SK-N-SH treated with all-trans-retinoic acid at 6 μM for 48 hours (cell line): ENCODE data around the gene IMMP2L.
A peak's percentile ranks its signal among the peaks of the same experiment; 100 is the strongest.

Experiments used
- ATAC-seq: fragments of 200-7000 bp; cut with Tn5 transposase; 3 replicates; pipeline ENCODE4 v1.9.1; 2020; ENCODE audit warnings: mild to moderate bottlenecking, moderate library complexity
- ARNTL ChIP-seq: fragments of 450-650 bp; formaldehyde crosslinking; IDR thresholded peaks from 2 replicates; pipeline ENCODE4 v1.5.0; 2020; ENCODE audit warnings: low read depth, mild to moderate bottlenecking, moderate library complexity, borderline replicate concordance
- BACH2 ChIP-seq: fragments of 250-450 bp; sonication (Bioruptor Pico); IDR thresholded peaks from 2 replicates; pipeline ENCODE4 v1.9.0; 2021; ENCODE audit warnings: mild to moderate bottlenecking, borderline replicate concordance
- CSDC2 ChIP-seq: fragments of 250-450 bp; sonication (Bioruptor Pico); IDR thresholded peaks from 2 replicates; pipeline ENCODE4 v1.5.0; 2020; ENCODE audit warnings: mild to moderate bottlenecking, moderate library complexity
- ESRRG ChIP-seq: fragments of 250-450 bp; sonication (Bioruptor Pico); IDR thresholded peaks from 2 replicates; pipeline ENCODE4 v1.6.1; 2021; ENCODE audit warnings: mild to moderate bottlenecking
- GLIS3 ChIP-seq: fragments of 250-450 bp; sonication (Bioruptor Pico); IDR thresholded peaks from 2 replicates; pipeline ENCODE4 v1.5.0; 2020; ENCODE audit warnings: mild to moderate bottlenecking, moderate library complexity
- ISL1 ChIP-seq: fragments of 250-450 bp; sonication (Bioruptor Pico); IDR thresholded peaks from 2 replicates; pipeline ENCODE4 v2.1.2; 2022; ENCODE audit warnings: mild to moderate bottlenecking, moderate library complexity
- OSR1 ChIP-seq: fragments of 250-450 bp; sonication (Bioruptor Pico); IDR thresholded peaks from 2 replicates; pipeline ENCODE4 v1.8.0; 2022; ENCODE audit warnings: moderate library complexity, mild to moderate bottlenecking, inconsistent platforms
- RARB ChIP-seq: fragments of 250-450 bp; sonication (Bioruptor Pico); IDR thresholded peaks from 2 replicates; pipeline ENCODE4 v1.8.0; 2021; ENCODE audit warnings: mild to moderate bottlenecking, moderate library complexity
- SNAI2 ChIP-seq: fragments of 250-450 bp; sonication (Bioruptor Pico); IDR thresholded peaks from 2 replicates; pipeline ENCODE4 v1.5.0; 2020; ENCODE audit warnings: mild to moderate bottlenecking, moderate library complexity
- TCF4 ChIP-seq: fragments of 250-450 bp; sonication (Bioruptor Pico); IDR thresholded peaks from 2 replicates; pipeline ENCODE4 v1.8.0; 2021; ENCODE audit warnings: mild to moderate bottlenecking, moderate library complexity, borderline replicate concordance
- TOX ChIP-seq: fragments of 250-450 bp; sonication (Bioruptor Pico); IDR thresholded peaks from 2 replicates; pipeline ENCODE4 v1.8.0; 2021; ENCODE audit warnings: mild to moderate bottlenecking, moderate library complexity, borderline replicate concordance
- ZC3H10 ChIP-seq: fragments of 250-450 bp; sonication (Bioruptor Pico); IDR thresholded peaks from 2 replicates; pipeline ENCODE4 v1.5.1; 2021; ENCODE audit warnings: mild to moderate bottlenecking, moderate library complexity
- ZFP3 ChIP-seq: fragments of 250-450 bp; sonication (Bioruptor Pico); IDR thresholded peaks from 2 replicates; pipeline ENCODE4 v1.5.0; 2020; ENCODE audit warnings: mild to moderate bottlenecking, moderate library complexity
- ZFP30 ChIP-seq: fragments of 450-650 bp; formaldehyde crosslinking; IDR thresholded peaks from 2 replicates; pipeline ENCODE4 v1.5.0; 2022; ENCODE audit warnings: mild to moderate bottlenecking, moderate library complexity
- ZNF565 ChIP-seq: fragments of 450-650 bp; formaldehyde crosslinking; conservative IDR thresholded peaks from 2 replicates; pipeline ENCODE4 v1.5.0; 2020; ENCODE audit warnings: low read depth, mild to moderate bottlenecking, moderate library complexity
- ZNF70 ChIP-seq: fragments of 450-650 bp; formaldehyde crosslinking; IDR thresholded peaks from 2 replicates; pipeline ENCODE4 v1.5.0; 2020; ENCODE audit warnings: mild to moderate bottlenecking, moderate library complexity
- ZNF8 ChIP-seq: fragments of 450-650 bp; formaldehyde crosslinking; IDR thresholded peaks from 2 replicates; pipeline ENCODE4 v1.5.0; 2020; ENCODE audit warnings: mild to moderate bottlenecking, moderate library complexity
- TF ChIP-seq, protein P1 (sequence below): fragments of 250-450 bp; sonication (Bioruptor Pico); IDR thresholded peaks from 2 replicates; pipeline ENCODE4 v1.5.1; 2021; ENCODE audit warnings: mild to moderate bottlenecking, moderate library complexity
- TF ChIP-seq, protein P2 (sequence below): fragments of 250-450 bp; sonication (Bioruptor Pico); IDR thresholded peaks from 2 replicates; pipeline ENCODE4 v1.8.0; 2021; ENCODE audit warnings: low read depth, mild to moderate bottlenecking, moderate library complexity, borderline replicate concordance
- TF ChIP-seq, protein P3 (sequence below): fragments of 250-450 bp; sonication (Bioruptor Pico); IDR thresholded peaks from 2 replicates; pipeline ENCODE4 v1.8.0; 2020; ENCODE audit warnings: mild to moderate bottlenecking, moderate library complexity, borderline replicate concordance
- TF ChIP-seq, protein P4 (sequence below): fragments of 250-450 bp; sonication (Bioruptor Pico); IDR thresholded peaks from 2 replicates; pipeline ENCODE4 v1.5.0; 2020; ENCODE audit warnings: mild to moderate bottlenecking, moderate library complexity

Gene IMMP2L

DNA sequence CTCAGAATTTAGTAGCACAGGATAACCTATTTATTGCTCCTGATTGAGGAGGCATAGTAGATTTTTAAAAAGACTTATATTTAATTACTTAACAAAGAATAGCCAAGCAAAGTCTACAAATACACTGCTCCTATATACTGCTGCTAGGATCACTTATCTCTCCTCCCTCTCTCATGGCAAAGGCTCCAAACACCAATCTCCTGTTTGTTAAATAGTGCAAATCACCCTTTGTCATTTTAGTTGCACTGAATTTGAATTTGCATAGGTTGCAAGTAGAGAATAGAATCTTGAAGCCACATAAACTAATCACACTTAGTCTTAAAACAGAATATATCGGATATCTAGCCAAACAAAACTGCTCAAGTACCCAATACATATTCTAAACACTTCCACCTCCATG, 690.4 kb downstream of the IMMP2L start:
- ATAC-seq: no peak
- TF ChIP-seq ISL1 (CRISPR knock-in tag) (no peak), ZNF565 (CRISPR knock-in tag) (no peak), CSDC2 (CRISPR knock-in tag) (no peak), TOX (CRISPR knock-in tag) (no peak), SNAI2 (CRISPR knock-in tag) (no peak), ZFP3 (CRISPR knock-in tag) (no peak), ZC3H10 (no peak), ZNF8 (no peak), TCF4 (no peak)
- TF ChIP-seq, protein P1, sequence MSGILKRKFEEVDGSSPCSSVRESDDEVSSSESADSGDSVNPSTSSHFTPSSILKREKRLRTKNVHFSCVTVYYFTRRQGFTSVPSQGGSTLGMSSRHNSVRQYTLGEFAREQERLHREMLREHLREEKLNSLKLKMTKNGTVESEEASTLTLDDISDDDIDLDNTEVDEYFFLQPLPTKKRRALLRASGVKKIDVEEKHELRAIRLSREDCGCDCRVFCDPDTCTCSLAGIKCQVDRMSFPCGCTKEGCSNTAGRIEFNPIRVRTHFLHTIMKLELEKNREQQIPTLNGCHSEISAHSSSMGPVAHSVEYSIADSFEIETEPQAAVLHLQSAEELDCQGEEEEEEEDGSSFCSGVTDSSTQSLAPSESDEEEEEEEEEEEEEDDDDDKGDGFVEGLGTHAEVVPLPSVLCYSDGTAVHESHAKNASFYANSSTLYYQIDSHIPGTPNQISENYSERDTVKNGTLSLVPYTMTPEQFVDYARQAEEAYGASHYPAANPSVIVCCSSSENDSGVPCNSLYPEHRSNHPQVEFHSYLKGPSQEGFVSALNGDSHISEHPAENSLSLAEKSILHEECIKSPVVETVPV (CRISPR knock-in tag): no peak

DNA sequence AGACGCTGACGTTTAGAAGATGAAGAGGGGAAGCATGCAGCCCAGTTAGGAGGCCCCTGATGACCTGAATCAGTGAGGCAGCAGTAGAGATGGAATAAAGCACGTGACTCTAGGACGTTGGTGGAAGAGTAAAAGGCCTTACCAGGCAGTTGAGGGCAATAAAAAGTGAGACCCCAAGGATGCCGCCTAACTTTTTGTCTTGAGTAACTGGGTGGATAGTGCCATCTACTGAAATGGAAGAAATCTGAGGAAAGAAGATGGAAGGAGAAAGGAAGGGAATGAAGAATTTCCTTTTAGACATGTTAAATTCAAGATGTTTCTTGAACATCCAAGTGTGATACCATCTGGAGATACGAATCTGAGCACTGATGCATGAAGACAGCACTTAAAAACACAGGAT, 691.4 kb downstream of the IMMP2L start:
- no peak for TF ChIP-seq TOX (CRISPR knock-in tag)
- TF ChIP-seq ZC3H10: no peak
- TF ChIP-seq, protein P2, sequence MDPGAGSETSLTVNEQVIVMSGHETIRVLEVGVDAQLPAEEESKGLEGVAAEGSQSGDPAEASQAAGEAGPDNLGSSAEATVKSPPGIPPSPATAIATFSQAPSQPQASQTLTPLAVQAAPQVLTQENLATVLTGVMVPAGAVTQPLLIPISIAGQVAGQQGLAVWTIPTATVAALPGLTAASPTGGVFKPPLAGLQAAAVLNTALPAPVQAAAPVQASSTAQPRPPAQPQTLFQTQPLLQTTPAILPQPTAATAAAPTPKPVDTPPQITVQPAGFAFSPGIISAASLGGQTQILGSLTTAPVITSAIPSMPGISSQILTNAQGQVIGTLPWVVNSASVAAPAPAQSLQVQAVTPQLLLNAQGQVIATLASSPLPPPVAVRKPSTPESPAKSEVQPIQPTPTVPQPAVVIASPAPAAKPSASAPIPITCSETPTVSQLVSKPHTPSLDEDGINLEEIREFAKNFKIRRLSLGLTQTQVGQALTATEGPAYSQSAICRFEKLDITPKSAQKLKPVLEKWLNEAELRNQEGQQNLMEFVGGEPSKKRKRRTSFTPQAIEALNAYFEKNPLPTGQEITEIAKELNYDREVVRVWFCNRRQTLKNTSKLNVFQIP (CRISPR knock-in tag): no peak
- TF ChIP-seq, protein P1 (CRISPR knock-in tag): no peak
- TF ChIP-seq CSDC2 (CRISPR knock-in tag): no peak
- TF ChIP-seq ZNF8: no peak
- TF ChIP-seq TCF4: no peak
- no peak for TF ChIP-seq ARNTL (CRISPR knock-in tag)
- no peak for TF ChIP-seq ZFP30 (CRISPR knock-in tag)
- no peak for TF ChIP-seq ZNF70 (CRISPR knock-in tag)
- TF ChIP-seq ZFP3 (CRISPR knock-in tag): no peak
- TF ChIP-seq OSR1 (CRISPR knock-in tag): no peak

DNA sequence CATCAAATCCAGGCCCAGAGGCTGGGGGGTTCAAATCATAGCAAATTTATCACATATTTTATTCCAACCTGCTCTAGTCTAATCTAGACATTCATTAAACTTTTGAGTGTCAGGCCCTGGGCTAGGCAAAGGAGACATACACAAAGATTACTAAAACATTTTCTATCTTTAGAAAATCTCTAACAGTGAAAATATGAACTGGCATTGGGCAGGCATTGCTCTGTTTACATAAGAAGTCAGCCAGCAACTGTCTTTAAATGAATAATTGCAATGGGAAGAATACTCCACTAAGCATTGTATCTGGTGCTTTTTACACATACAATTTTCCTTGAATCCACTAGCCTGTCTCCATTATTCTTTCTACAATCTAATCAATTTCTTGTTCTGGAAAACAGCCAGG, 693.8 kb downstream of the IMMP2L start:
- no peak for ATAC-seq
- TF ChIP-seq TCF4: no peak
- TF ChIP-seq TOX (CRISPR knock-in tag): no peak
- no peak for TF ChIP-seq GLIS3 (CRISPR knock-in tag)
- peak; percentile 52 for TF ChIP-seq ISL1 (CRISPR knock-in tag)
- TF ChIP-seq, protein P3, sequence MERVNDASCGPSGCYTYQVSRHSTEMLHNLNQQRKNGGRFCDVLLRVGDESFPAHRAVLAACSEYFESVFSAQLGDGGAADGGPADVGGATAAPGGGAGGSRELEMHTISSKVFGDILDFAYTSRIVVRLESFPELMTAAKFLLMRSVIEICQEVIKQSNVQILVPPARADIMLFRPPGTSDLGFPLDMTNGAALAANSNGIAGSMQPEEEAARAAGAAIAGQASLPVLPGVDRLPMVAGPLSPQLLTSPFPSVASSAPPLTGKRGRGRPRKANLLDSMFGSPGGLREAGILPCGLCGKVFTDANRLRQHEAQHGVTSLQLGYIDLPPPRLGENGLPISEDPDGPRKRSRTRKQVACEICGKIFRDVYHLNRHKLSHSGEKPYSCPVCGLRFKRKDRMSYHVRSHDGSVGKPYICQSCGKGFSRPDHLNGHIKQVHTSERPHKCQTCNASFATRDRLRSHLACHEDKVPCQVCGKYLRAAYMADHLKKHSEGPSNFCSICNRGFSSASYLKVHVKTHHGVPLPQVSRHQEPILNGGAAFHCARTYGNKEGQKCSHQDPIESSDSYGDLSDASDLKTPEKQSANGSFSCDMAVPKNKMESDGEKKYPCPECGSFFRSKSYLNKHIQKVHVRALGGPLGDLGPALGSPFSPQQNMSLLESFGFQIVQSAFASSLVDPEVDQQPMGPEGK (CRISPR knock-in tag): no peak
- TF ChIP-seq BACH2 (CRISPR knock-in tag): no peak
- TF ChIP-seq ZNF70 (CRISPR knock-in tag): no peak

More for the DNA sequence above, 691.4 kb downstream of the IMMP2L start:
- ATAC-seq: no peak

DNA sequence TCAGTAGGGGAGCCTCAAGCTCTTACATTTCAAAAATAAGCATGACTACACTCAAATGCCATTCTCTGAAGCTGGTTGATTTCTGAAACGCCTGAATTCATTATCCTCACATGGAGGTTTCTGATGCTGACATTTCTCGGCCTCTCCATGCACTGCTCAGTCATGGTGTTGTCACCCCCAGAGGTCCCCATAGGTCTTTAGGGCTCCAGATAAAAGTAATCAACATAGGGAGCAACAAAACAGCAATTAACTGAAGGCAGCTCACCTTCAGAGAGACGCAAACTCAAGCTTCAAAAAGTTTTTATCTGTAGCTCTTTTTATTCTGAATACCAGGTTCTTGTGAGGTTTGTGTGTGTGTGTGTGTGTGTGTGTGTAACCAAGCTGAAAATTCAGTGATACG, 694.5 kb downstream of the IMMP2L start:
- ATAC-seq: no peak
- no peak for TF ChIP-seq TCF4
- no peak for TF ChIP-seq BACH2 (CRISPR knock-in tag)
- no peak for TF ChIP-seq CSDC2 (CRISPR knock-in tag)
- TF ChIP-seq ARNTL (CRISPR knock-in tag): no peak
- TF ChIP-seq ZNF8: no peak
- no peak for TF ChIP-seq ZFP30 (CRISPR knock-in tag)
- no peak for TF ChIP-seq ZC3H10
- no peak for TF ChIP-seq TOX (CRISPR knock-in tag)
- TF ChIP-seq, protein P3 (CRISPR knock-in tag): no peak
- TF ChIP-seq ESRRG (CRISPR knock-in tag): no peak
- no peak for TF ChIP-seq GLIS3 (CRISPR knock-in tag)
- TF ChIP-seq, protein P4, sequence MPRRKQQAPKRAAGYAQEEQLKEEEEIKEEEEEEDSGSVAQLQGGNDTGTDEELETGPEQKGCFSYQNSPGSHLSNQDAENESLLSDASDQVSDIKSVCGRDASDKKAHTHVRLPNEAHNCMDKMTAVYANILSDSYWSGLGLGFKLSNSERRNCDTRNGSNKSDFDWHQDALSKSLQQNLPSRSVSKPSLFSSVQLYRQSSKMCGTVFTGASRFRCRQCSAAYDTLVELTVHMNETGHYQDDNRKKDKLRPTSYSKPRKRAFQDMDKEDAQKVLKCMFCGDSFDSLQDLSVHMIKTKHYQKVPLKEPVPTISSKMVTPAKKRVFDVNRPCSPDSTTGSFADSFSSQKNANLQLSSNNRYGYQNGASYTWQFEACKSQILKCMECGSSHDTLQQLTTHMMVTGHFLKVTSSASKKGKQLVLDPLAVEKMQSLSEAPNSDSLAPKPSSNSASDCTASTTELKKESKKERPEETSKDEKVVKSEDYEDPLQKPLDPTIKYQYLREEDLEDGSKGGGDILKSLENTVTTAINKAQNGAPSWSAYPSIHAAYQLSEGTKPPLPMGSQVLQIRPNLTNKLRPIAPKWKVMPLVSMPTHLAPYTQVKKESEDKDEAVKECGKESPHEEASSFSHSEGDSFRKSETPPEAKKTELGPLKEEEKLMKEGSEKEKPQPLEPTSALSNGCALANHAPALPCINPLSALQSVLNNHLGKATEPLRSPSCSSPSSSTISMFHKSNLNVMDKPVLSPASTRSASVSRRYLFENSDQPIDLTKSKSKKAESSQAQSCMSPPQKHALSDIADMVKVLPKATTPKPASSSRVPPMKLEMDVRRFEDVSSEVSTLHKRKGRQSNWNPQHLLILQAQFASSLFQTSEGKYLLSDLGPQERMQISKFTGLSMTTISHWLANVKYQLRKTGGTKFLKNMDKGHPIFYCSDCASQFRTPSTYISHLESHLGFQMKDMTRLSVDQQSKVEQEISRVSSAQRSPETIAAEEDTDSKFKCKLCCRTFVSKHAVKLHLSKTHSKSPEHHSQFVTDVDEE (CRISPR knock-in tag): no peak
- TF ChIP-seq ZNF565 (CRISPR knock-in tag): no peak
- TF ChIP-seq RARB: no peak
